GM12872 (cell line): ENCODE data around the gene CELF2.

Experiments
- TF ChIP-seq, protein P1 (sequence below): IDR thresholded peaks from 3 replicates; pipeline ENCODE4 v1.5.1; 2011; ENCODE audit warnings: low read depth, mild to moderate bottlenecking, low read length, moderate library complexity; ENCODE audit not compliant: insufficient read depth

The CELF2 gene

DNA sequence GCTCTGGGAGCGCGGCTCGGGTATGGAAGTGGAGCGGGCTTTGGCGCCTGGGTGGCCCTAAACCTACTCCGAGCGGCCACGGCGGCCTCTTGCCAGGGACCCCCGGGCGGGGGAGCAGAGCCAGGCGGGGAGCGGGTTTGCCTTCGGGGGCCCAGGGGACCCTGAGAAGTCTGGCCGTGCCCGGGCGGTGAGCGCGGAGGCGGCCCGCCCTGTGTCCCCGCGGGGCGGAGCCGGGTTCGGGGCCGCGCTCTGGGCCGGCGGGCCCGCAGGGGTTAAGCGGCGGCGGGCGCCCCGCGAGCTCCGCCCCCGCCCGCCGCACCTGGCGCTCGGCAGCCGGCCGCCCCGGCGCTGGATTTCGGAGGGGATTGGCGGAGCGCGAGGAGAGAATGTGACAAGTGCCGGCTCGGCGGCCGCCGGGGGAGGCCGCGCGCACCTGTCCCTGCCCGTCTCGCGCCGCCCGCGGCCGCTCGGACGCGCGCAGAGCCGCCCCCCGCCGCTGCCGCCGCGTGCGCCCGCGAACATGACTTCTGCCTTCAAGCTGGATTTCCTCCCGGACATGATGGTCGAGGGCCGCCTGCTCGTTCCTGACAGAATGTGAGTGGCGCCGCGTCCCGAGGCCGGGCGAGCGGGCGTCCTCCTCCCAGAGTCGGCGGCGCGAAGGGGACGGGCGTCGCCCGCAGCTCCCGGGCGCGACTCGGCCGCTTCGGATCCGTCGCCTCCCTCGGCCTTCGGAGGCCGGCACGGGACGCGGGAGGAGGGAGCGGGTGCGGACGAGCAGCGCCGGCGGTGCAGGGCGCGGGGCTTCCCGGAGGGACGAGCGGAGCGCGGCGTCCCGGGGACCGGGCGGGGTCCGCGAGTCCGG, at the start of gene CELF2:
Gene CELF2 (plus strand): TSS at position 303 of the 862 bp plus-strand sequence. CDS start 218 bp downstream, at position 521.
- TF ChIP-seq, protein P1, sequence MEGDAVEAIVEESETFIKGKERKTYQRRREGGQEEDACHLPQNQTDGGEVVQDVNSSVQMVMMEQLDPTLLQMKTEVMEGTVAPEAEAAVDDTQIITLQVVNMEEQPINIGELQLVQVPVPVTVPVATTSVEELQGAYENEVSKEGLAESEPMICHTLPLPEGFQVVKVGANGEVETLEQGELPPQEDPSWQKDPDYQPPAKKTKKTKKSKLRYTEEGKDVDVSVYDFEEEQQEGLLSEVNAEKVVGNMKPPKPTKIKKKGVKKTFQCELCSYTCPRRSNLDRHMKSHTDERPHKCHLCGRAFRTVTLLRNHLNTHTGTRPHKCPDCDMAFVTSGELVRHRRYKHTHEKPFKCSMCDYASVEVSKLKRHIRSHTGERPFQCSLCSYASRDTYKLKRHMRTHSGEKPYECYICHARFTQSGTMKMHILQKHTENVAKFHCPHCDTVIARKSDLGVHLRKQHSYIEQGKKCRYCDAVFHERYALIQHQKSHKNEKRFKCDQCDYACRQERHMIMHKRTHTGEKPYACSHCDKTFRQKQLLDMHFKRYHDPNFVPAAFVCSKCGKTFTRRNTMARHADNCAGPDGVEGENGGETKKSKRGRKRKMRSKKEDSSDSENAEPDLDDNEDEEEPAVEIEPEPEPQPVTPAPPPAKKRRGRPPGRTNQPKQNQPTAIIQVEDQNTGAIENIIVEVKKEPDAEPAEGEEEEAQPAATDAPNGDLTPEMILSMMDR: no peak

DNA sequence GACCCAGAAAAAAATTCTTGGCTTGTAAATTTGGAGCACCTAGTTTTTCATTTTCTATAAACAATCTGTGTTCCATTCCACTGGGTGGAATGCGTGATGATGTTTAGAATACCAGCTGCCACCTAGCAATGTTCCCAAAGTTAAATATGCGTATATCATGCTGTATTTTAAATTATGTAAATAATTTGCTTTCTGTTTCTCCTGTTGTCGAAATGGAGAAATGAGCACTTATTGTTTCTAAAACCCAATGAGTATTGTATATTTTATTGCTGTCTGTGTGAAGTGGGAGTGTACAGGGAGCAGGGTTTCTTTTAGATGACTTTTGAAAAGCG, 49.4 kb upstream of the CELF2 start:
- TF ChIP-seq, protein P1: no peak

DNA sequence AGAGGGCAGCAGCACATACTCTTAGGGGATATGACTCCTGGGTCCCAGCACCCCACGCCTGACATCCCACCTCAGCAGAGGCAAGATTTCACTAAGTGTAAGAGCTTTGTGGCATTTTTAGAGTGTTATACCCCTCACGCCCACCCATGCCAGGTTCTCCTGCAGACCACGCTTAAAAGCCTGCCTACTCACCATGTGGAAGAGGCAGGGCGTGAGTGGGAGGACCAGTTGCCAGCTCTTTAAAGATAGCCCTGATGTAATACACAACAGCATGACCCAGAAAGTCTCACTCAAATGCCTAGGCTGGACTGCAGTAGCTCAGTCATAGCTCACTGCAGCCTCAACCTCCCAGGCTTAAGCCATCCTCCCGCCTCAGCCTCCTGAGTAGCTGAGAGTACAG, 44.4 kb upstream of the CELF2 start:
- TF ChIP-seq, protein P1: no peak

DNA sequence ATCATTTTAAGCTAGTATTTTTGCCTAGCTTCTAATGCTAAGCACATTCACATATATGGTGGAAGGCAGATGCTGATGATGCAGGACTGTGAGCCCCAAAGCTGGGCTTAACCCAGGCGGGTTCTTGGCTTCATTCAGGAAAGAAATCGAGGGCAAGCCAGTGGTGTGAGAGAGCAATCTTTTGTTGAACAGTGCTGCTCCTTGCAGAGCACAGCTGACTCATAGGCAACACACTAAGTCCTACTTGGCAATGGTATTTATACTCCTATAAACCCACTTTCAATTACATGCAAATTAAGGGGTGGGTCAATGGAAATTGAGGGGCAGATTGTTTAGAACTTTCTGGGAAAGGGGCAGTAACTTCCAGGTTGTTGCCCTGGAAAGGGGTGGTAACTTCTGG, 42.0 kb upstream of the CELF2 start:
- TF ChIP-seq, protein P1: no peak

DNA sequence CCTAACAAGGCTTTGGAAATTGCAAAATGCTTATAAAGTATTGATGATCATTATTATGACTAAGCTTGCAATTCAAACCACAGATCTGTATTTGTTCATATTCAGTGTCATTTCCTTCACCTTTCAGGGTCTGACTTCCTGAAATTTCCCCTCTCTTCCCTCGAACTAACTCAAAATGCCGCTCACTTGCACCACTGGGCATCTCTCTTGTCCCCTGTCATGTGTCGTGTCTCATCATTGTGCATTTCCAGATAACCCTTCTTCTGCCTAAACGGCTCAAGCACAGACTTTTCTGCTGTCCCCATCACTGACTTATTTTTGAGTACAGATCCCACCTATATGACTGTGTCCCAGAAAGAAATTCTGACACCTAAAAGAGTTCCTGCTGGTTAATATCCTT, 41.0 kb upstream of the CELF2 start:
- TF ChIP-seq, protein P1: no peak

DNA sequence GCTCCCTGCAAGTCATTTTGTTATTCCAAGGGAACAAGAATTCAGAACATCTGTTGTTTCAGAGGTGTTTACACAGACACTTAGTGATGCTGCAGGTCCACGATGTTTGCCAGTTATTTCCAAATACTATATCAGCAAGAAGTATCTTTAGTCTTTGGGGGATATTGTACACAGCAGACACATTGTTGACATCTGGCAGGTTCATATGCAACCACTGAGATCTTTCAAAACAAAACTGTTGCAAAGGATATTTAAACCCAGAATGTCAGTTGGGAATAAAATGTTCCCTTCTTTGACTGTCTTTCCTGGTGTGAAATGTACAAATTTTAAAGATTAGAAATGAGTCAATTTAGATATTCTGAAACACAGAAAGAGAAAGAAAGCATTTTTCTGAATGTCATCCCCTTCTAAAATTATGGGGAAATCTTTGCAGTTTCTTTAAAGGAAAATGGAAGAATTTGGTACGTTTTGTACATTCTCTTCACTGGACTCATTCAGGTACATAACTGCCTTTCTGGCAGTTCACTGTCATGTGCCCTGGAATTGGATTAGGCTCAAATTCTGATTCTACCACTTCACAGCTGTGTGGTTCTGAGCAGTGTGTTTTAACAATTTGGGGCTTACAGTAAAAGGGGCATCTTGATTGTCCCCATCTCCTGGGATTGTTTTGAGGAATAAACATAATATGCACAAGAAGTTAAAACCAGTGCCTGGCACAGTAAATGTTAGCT, 40.3 kb upstream of the CELF2 start:
- TF ChIP-seq, protein P1: no peak

DNA sequence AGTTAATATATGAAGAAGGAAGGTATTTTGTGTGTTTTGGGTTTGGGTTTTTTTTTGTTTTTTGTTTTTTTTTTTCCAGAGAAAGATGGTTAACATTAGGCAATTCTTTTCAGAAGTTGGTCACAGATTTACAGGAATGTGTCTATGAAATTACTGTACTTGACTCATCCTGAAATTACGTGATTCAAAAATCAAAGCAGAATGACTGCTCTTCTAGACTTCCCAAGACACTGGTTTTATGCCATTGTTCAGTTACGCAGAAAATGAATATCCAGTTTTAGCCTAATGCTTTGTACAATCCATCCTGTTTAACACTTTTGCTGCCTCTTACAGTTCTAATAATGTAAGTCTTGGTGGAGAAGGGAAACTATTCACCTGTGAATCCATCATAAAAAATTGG, 39.7 kb upstream of the CELF2 start:
- TF ChIP-seq, protein P1: no peak
